NCI-H187 (cell line): ENCODE results near the gene PTPN2.
"Not testable (repeated sequence)": the region's sequence is repeated elsewhere in the genome, so short reads cannot be mapped to it uniquely, and the experiment has no call there.

Experiments used
- DNase-seq, 2 experiments: peaks; one replicate each; lab custom pipeline; 2025; lab: John Stamatoyannopoulos, UW

Gene PTPN2

DNA sequence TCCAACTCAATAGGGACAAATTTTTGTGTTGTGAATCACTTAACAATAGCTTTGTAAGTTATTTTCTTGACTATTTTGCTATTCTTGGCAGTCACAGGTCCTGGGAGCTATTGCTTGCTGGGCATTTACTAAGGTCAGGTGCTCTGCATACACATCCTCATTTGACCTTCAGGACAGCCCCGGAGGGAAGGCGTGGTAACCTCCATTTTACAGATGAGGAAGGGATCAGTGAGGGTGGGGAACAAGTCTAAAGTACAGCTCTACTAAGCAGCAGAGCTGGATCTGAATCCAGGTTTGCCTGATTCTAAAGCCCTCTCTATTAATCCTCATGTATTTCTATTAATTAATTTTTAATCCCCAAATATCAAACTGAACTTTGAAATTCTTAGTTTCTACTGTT is 58.8 kb downstream of the PTPN2 start:
- DNase-seq: no peak

GRCh38 chr18:12823892-12824291 is 60.1 kb downstream of the PTPN2 start:
- no peak for DNase-seq

DNA sequence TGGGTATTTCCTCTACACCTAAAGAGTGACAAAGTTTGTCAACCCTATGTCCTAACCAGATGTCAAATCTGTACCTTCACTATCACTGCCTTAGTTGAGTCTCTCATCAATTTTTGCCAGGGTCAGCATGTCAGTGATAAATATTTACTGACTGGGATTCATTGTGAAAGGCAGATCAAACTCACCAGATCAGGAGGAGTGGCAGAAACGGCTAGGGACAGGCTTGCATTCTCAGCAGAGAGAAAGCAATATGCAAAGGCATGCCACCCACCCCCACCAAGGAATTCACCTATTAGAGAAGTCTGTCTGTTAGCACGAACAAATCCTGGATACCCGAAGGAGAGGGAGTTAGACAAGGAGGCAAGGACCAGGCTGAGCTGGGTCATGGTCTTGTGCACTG is 62.6 kb downstream of the PTPN2 start:
- DNase-seq: no peak

GRCh38 chr18:12820506-12820905 is 63.5 kb downstream of the PTPN2 start:
- DNase-seq: no peak

DNA sequence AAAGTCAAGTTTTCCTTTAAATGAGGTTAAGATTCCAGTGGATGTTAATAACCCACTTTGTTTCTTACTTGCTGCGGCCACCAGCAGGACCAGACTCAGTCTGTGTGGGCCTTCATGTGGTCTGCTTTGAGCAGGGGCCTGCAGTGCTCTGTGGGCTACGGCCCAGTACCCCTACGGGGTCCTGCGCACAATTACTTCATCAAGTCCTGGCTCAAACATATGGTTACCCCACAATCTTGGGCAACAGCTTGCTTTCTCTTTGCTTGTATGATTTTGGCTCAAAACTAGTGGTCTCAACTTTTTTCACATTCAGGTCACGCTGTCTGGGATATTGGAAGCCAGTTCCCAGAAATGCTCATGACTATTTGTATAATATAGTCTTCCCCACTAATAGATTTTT is 64.2 kb downstream of the PTPN2 start:
- no peak for DNase-seq

GRCh38 chr18:12819322-12819721 is 64.7 kb downstream of the PTPN2 start:
- DNase-seq: no peak

GRCh38 chr18:12818243-12818642 is 65.8 kb downstream of the PTPN2 start:
- DNase-seq: no peak

GRCh38 chr18:12816451-12816850 is 67.6 kb downstream of the PTPN2 start:
- DNase-seq: no peak

- DNase-seq: no peak
These were observed 72.7 kb downstream of the PTPN2 start for GRCh38 chr18:12811191-12811950.

DNA sequence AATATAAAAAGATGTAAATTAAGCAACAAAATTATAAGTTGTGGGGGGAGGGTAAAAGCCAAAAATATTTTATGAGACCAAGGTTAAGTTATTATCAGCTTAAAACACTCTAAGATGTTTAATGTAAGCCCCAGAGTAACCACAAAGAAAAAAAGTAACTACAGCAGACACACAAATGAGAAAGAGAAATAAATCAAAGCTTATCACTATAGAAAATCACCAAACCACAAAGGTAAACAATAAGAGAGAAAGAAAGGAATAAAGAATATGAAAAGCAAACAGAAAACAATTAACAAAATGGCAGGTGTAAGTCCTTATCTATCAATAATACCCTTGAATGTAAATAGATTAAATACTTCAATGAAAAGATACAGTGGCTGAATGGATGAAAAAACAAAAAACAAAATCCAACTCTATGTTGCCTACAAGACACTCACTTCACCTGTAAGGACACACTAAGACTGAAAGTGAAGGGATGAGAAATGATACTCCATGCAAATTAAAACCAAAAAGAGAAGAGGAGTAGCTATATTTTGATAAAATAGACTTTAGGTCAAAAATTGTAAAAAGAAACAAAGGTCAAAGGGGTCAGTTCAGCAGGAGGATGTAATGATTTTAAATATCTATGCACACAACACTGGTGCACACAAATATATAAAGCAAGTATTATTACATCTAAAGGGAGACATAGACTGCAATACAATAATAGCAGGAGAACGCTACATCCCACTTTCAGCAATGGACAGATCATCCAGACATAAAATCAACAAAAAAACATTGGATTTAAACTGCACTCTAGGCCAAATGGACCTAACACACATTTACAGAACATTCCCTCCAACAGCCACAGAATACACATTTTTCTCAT is 80.7 kb downstream of the PTPN2 start:
- no peak for DNase-seq

- DNase-seq: no peak
These were observed 81.5 kb downstream of the PTPN2 start for GRCh38 chr18:12802538-12802937.

DNA sequence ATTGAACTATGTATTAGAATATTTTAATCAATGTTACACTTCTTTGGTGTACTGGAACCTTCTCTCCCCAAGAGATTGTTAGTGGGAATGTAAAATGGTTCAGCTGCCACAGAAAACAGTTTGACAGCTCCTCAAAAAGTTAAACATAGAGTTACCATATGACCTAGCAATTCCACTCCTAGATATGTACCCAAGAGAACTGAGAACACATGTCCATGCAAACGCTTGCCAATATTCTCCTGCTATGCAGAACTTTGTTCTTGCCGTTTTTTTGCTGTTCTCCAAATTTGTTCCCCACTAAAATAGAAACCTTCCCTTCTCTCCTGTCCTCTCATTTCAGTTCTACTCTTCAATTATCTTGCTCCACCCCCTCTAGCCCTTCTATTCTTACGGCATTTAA is 87.6 kb downstream of the PTPN2 start:
- no peak for DNase-seq

- DNase-seq: no peak
These were observed 92.4 kb downstream of the PTPN2 start for GRCh38 chr18:12791610-12792009.

DNA sequence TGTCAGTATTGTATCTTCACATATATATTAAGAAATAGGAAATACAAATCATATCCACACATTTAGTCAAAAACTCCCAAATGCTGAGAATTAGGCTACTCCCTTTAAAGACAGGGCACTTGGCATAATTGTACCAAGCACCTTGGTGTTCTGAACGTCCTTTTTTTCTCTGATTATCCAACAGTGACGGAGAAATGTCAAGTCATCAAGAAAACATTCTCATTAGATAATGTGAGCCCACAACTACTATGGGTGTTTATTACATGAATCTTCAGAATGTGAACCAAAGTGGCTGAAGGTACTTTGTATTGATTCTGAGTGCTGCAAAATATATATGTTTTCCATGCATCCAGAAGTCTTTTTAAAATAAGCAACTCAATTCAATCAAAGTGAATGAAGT is 97.4 kb downstream of the PTPN2 start:
- no peak for DNase-seq

- DNase-seq: no peak
These were observed 100.5 kb downstream of the PTPN2 start for GRCh38 chr18:12783524-12783923.

DNA sequence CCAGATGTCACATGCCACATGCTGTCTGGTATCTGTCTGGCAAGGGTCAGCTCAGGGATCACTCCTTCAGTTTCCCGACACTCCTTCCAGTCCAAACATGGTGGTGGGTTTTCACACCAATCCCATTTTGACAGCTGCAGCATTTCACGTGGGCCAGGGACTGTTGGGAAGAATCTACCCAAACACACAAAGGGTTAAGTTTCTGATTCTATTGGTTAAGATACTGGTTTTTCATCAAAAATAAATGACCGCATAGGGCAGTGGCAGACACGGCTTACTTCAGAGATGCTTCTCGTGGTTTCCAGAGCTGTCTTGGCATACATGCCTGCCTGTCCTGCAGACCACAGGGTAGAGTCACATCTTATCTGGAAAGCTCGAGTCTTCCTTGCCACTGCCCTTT is 101.5 kb downstream of the PTPN2 start:
- no peak for DNase-seq

- no peak for DNase-seq
These were observed 104.6 kb downstream of the PTPN2 start for GRCh38 chr18:12779456-12779855.

- DNase-seq: no peak
These were observed 105.0 kb downstream of the PTPN2 start for GRCh38 chr18:12779043-12779442.

DNA sequence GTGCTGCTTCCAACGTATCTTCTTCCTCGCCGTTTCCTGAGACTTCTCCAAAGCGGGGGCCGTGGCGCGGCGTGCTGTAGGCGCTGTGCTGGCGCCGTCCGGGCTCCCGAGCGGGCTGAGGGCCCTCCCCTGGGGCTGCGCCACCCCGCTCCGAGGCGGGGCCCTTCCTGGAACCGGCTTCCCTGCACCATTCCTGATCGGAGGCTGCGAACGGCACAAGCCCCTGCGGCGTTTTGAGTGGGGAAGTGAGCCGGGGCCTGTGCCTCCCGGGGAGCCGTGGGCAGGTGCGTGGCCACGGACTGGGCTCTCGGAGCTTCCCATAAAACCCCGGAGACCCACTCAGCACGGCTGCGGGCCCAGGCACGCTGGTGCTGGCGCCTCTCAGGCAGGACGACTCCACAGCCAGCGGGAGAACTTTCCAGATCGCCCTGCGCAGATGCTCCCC is 106.5 kb downstream of the PTPN2 start:
- DNase-seq: no peak

GRCh38 chr18:12776821-12777471 is 107.1 kb downstream of the PTPN2 start:
- no peak for DNase-seq

DNA sequence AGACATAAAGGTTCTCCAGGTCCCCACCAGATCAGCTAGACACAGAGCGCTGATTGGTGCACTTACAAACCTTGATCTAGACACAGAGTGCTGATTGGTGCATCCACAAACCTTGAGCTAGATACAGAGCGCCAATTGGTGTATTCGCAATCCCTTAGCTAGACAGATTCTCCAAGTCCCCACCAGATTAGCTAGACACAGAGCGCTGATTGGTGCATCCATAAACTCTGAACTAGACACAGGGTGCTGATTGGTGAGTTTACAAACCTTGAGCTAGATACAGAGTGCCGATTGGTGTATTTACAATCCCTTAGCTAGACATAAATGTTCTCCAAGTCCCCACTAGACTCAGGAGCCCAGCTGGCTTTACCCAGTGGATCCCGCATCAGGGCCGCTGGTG is 107.6 kb downstream of the PTPN2 start:
- not testable (repeated sequence) for DNase-seq

GRCh38 chr18:12774982-12775381 is 109.1 kb downstream of the PTPN2 start:
- no peak for DNase-seq

GRCh38 chr18:12773369-12773768 is 110.7 kb downstream of the PTPN2 start:
- DNase-seq: no peak
